Stimulated activated CD8-positive, alpha-beta memory T cell treated with anti-CD3 and anti-CD28 coated beads, Interleukin-12 subunit alpha, Interleukin-12 subunit beta, amount 100 ng/mL, for 4 hours (primary cell): ENCODE measurements around the gene GNAO1.

ENCODE experiments used
- DNase-seq: peaks from one replicate; pipeline ENCODE4 v3.0.0-alpha.2; 2020; ENCODE audit warnings: low read depth

GNAO1 gene

GRCh38 chr16:56336711-56337110, 145.4 kb downstream of the GNAO1 start:
- no peak for DNase-seq

- DNase-seq, result no peak
These were observed 146.0 kb downstream of the GNAO1 start for GRCh38 chr16:56337131-56337857.

GRCh38 chr16:56337858-56338325, 146.6 kb downstream of the GNAO1 start:
- no peak for DNase-seq

- DNase-seq, result no peak
These were observed 147.5 kb downstream of the GNAO1 start for GRCh38 chr16:56338566-56339318.

GRCh38 chr16:56339431-56340195, 148.3 kb downstream of the GNAO1 start:
- no peak for DNase-seq

- DNase-seq, result no peak
These were observed 149.1 kb downstream of the GNAO1 start for GRCh38 chr16:56340416-56340815.

GRCh38 chr16:56340864-56341365, 149.6 kb downstream of the GNAO1 start:
- DNase-seq, result no peak

GRCh38 chr16:56341656-56342399, 150.5 kb downstream of the GNAO1 start:
- DNase-seq, result no peak

GRCh38 chr16:56343661-56344517, 152.6 kb downstream of the GNAO1 start:
- DNase-seq, result no peak

GRCh38 chr16:56344518-56345405, 153.5 kb downstream of the GNAO1 start:
- no peak for DNase-seq

GRCh38 chr16:56345406-56346050, 154.2 kb downstream of the GNAO1 start:
- DNase-seq, result no peak

- DNase-seq, result no peak
These were observed 155.0 kb downstream of the GNAO1 start for GRCh38 chr16:56346131-56346890.

GRCh38 chr16:56347166-56347565, 155.9 kb downstream of the GNAO1 start:
- no peak for DNase-seq

- DNase-seq, result no peak
These were observed 156.4 kb downstream of the GNAO1 start for GRCh38 chr16:56347670-56348069.

- no peak for DNase-seq
These were observed 157.1 kb downstream of the GNAO1 start for GRCh38 chr16:56348168-56349085.

GRCh38 chr16:56349086-56349415, 157.8 kb downstream of the GNAO1 start:
- no peak for DNase-seq

GRCh38 chr16:56349711-56350161, 158.4 kb downstream of the GNAO1 start:
- DNase-seq, result no peak
